Measurements from ENCODE around the gene PLXNA4. TPM values are rescaled to one million over a fixed set of nuclear protein-coding genes. Genes with fewer than 3 reads are reported as not detected.

PLXNA4 gene
- total and polyA plus RNA-seq, 9 of the 15 experiments (the other 6 are each of a cell fraction or from before 2014, with no cell fraction given), result under 0.01 to 0.09 TPM; not detected in 7

GRCh38 chr7:132242192-132242812 is 334.0 kb downstream of the PLXNA4 start:
- ATAC-seq (no peak), FAIRE-seq (no peak), DNase-seq (ENCODE audit: extremely low read depth in 1 of 4, low spot score in 3 of 4) (no peak)
- ChIA-PET POLR2A (interaction anchor here (0.7 to 0.8 kb wide), 3 partner anchors 12 to 36 kb away, joined by 3 to 4 read pairs (median 3); no protein-coding TSS in a partner anchor), CTCF (ENCODE audit: low intra/inter-chr PET ratio) (no interaction called here)
- no peaks in the 10 kb centered on the region for H3K79me2 ChIP-seq (ENCODE audit: control insufficient read depth, insufficient read depth, low read length)
- peaks cover 5 to 7% of the 10 kb centered on the region in 2 experiments; a peak in 3 of 5 replicates for H3K27me3 ChIP-seq (ENCODE audit: control insufficient read depth in 2 of 2, insufficient read depth in 2 of 2, low read length in 2 of 2)
- no peak overlapping the region for H2AFZ ChIP-seq (ENCODE audit: low read depth, low read length)
- H3K9ac ChIP-seq (ENCODE audit: insufficient read depth in 1 of 2, low read depth in 2 of 2, low read length in 2 of 2), result no peak overlapping the region
- intact Hi-C loops (cut with micrococcal nuclease) (no loop called here), in situ Hi-C loops (cut with MboI) (no loop called here)
- H3K36me3 ChIP-seq (ENCODE audit: control insufficient read depth, insufficient read depth, low read length), result no peaks in the 10 kb centered on the region
- BruUV-seq (replicated peaks), result no TSS peak
- no peaks in the 10 kb centered on the region for H3K9me3 ChIP-seq (replicated peaks; ENCODE audit: control insufficient read depth, insufficient read depth, low read depth, low read length)
- WGBS (ENCODE audit: insufficient coverage, low coverage, missing lambda C conversion rate), result 7% methylated on average over 5 of the region's 5 CpGs
- H4K20me1 ChIP-seq (replicated peaks; ENCODE audit: control insufficient read depth, insufficient read depth, low read length), result no peaks in the 10 kb centered on the region
- H3K4me1 ChIP-seq (replicated peaks in 1 of 2; ENCODE audit: control insufficient read depth in 2 of 2, insufficient read depth in 2 of 2, low read length in 2 of 2), result no peaks in the 10 kb centered on the region
- no peak overlapping the region for H3K4me2 ChIP-seq (ENCODE audit: insufficient read depth, low read length)
- no peak overlapping the region for H3K27ac ChIP-seq (ENCODE audit: extremely low read depth, low read depth, low read length)
- TF ChIP-seq ESRRA (IDR thresholded peaks at IDR 0.05; ENCODE audit: borderline replicate concordance, low read depth), result peak; percentile 64
- no peak for TF ChIP-seq MYNN (IDR thresholded peaks at IDR 0.05)
- TF ChIP-seq MYNN (CRISPR knock-in tag; IDR thresholded peaks at IDR 0.05), result no peak
- no peak overlapping the region for H3K4me3 ChIP-seq
- H3K9me1 ChIP-seq (ENCODE audit: control insufficient read depth, insufficient read depth, low read length), result no peaks in the 10 kb centered on the region

GRCh38 chr7:132240821-132241422 is 335.3 kb downstream of the PLXNA4 start:
- ATAC-seq (peak; percentile 31; the same call in 1 of the 3 replicates), FAIRE-seq (no peak)

More at GRCh38 chr7:132240821-132241422, 335.3 kb downstream of the PLXNA4 start:
- H3K4me2 ChIP-seq (ENCODE audit: insufficient read depth, low read length), result no peak overlapping the region
- H3K9me1 ChIP-seq (ENCODE audit: control insufficient read depth, insufficient read depth, low read length), result no peaks in the 10 kb centered on the region
- no peaks in the 10 kb centered on the region for H3K4me1 ChIP-seq (replicated peaks in 1 of 2; ENCODE audit: control insufficient read depth in 2 of 2, insufficient read depth in 2 of 2, low read length in 2 of 2)
- no peak overlapping the region for H3K4me3 ChIP-seq
- H2AFZ ChIP-seq (ENCODE audit: low read depth, low read length), result no peak overlapping the region
- ChIA-PET CTCF (ENCODE audit: low intra/inter-chr PET ratio) (no interaction called here), POLR2A (interaction anchor here (0.6 to 1.2 kb wide), 4 partner anchors 9 to 48 kb away, joined by 3 read pairs; no protein-coding TSS in a partner anchor)
- H3K36me3 ChIP-seq (ENCODE audit: control insufficient read depth, insufficient read depth, low read length), result no peaks in the 10 kb centered on the region
- H3K9ac ChIP-seq (ENCODE audit: insufficient read depth in 1 of 2, low read depth in 2 of 2, low read length in 2 of 2), result no peak overlapping the region
- WGBS (ENCODE audit: insufficient coverage, low coverage, missing lambda C conversion rate), result 1% methylated on average over 6 of the region's 6 CpGs
- DNase-seq (ENCODE audit: extremely low read depth in 1 of 4, low spot score in 3 of 4), result no peak
- in situ Hi-C loops (cut with MboI), result no loop called here
- H3K27ac ChIP-seq (ENCODE audit: extremely low read depth, low read depth, low read length), result no peak overlapping the region
- no peaks in the 10 kb centered on the region for H3K79me2 ChIP-seq (ENCODE audit: control insufficient read depth, insufficient read depth, low read length)
- TF ChIP-seq SMARCB1 (IDR thresholded peaks at IDR 0.05; ENCODE audit: insufficient read length, low read depth), result no peak
- TF ChIP-seq THRA (IDR thresholded peaks at IDR 0.05), result no peak
- no peak for TF ChIP-seq TCF3 (CRISPR knock-in tag; IDR thresholded peaks at IDR 0.05)
- no peak for TF ChIP-seq ZNF668 (CRISPR knock-in tag; IDR thresholded peaks at IDR 0.05)
- TF ChIP-seq SIN3B (IDR thresholded peaks at IDR 0.05; ENCODE audit: low read depth), result no peak
- TF ChIP-seq ETV1 (tag; conservative IDR thresholded peaks at IDR 0.05; ENCODE audit: low read depth), result no peak
- 0 out of 2 replicates have a peak, but pooled peaks have one; percentile 16 for TF ChIP-seq BHLHE40 (IDR thresholded peaks at IDR 0.05; ENCODE audit: low read length)
- H3K27me3 ChIP-seq (ENCODE audit: control insufficient read depth in 2 of 2, insufficient read depth in 2 of 2, low read length in 2 of 2), result peaks cover 5 to 7% of the 10 kb centered on the region in 2 experiments; a peak in 3 of 5 replicates
- intact Hi-C loops (cut with micrococcal nuclease), result no loop called here
- H4K20me1 ChIP-seq (replicated peaks; ENCODE audit: control insufficient read depth, insufficient read depth, low read length), result no peaks in the 10 kb centered on the region
- no peaks in the 10 kb centered on the region for H3K9me3 ChIP-seq (replicated peaks; ENCODE audit: control insufficient read depth, insufficient read depth, low read depth, low read length)
- BruUV-seq (replicated peaks), result no TSS peak
